Testis (tissue), 3 donors: Measurements from ENCODE around the gene TK2. TPM values are rescaled to one million over a fixed set of nuclear protein-coding genes. Genes with fewer than 3 reads are reported as not detected.

ENCODE experiments used
- DNase-seq: peaks from one replicate; pipeline ENCODE4 v3.0.0-alpha.2; 2019
- H3K27ac ChIP-seq, 2 donors: fragments of 200-600 bp; sonication (generic); one replicate each; pipeline ENCODE4 v1.5.1; 2019
- H3K27me3 ChIP-seq: fragments of 200-600 bp; sonication (generic); one replicate; pipeline ENCODE4 v1.5.1; 2019
- H3K36me3 ChIP-seq: fragments of 200-600 bp; sonication (generic); one replicate; pipeline ENCODE4 v1.5.1; 2017; ENCODE audit warnings: low read depth; ENCODE audit errors: missing control alignments
- H3K4me1 ChIP-seq: fragments of 200-600 bp; sonication (generic); one replicate; pipeline ENCODE4 v1.5.1; 2019
- H3K4me3 ChIP-seq, 2 donors: fragments of 200-600 bp; sonication (generic); one replicate each; pipeline ENCODE4 v1.5.1; 2017 to 2019
- H3K9me3 ChIP-seq: fragments of 200-600 bp; sonication (generic); one replicate; pipeline ENCODE4 v1.5.1; 2017
- POLR2A ChIP-seq: fragments of 450-650 bp; IDR thresholded peaks from one replicate; pipeline ENCODE4 v1.6.1; 2017; ENCODE audit warnings: antibody characterized with exemption, mild to moderate bottlenecking, moderate library complexity
- WGBS, 2 donors: methylation state at CpG; one replicate each; pipeline ENCODE4 v1.1.5; 2018; 5-methylcytosine and 5-hydroxymethylcytosine counted together
- intact Hi-C: fragments of 100-400 bp; cut with DNase I; formaldehyde crosslinking; loops from one replicate; pipeline ENCODE4 v1.15.1; 2023; ENCODE audit warnings: low total_unique reads
- polyA plus RNA-seq: library from polyadenylated mRNA; stranded (reverse); fragments of 350-450 nt; fragmentation: Illumina TruSeq; extraction: RNeasy Lipid Tissue Mini Kit (QIAGEN cat#74804); gene quantifications from one replicate; pipeline ENCODE4 v1.2.3, GENCODE V29; 2014; ENCODE audit warnings: low read depth, low replicate concordance; ENCODE audit not compliant: insufficient read depth
- total RNA-seq, 2 donors: library from RNA; depleted of rRNA; stranded (reverse); fragments of >200 nt; gene quantifications; one replicate each; pipeline ENCODE4 v1.2.3, GENCODE V29; 2016
- TF ChIP-seq, protein P1 (sequence below), 3 experiments: fragments of 450-650 bp in 2 of 3; fragments of 200-600 bp in 1 of 3; sonication (generic) in 1 of 3; IDR thresholded peaks; one replicate each; pipeline ENCODE4 v1.5.1; 2016 to 2019; ENCODE audit warnings: antibody characterized with exemption in 3 of 3, mild to moderate bottlenecking in 2 of 3, moderate library complexity in 1 of 3

Gene TK2
- total and polyA plus RNA-seq, 3 donors from 2014 or later = 51.7 to 73.4 (median 66.8) TPM

GRCh38 chr16:66510298-66510697 lies 39.6 kb downstream of the TK2 start:
- no peaks in the 10 kb centered on the region for H3K9me3 ChIP-seq
- no peak overlapping the region for H3K4me3 ChIP-seq
- H3K36me3 ChIP-seq = no peaks in the 10 kb centered on the region
- H3K27ac ChIP-seq = no peak overlapping the region
- peaks cover 13% of the 10 kb centered on the region for H3K4me1 ChIP-seq
- DNase-seq = no peak
- no peaks in the 10 kb centered on the region for H3K27me3 ChIP-seq
- WGBS, 2 donors = 70 to 74% methylated on average over 5 of the region's 5 CpGs
- TF ChIP-seq, protein P1, sequence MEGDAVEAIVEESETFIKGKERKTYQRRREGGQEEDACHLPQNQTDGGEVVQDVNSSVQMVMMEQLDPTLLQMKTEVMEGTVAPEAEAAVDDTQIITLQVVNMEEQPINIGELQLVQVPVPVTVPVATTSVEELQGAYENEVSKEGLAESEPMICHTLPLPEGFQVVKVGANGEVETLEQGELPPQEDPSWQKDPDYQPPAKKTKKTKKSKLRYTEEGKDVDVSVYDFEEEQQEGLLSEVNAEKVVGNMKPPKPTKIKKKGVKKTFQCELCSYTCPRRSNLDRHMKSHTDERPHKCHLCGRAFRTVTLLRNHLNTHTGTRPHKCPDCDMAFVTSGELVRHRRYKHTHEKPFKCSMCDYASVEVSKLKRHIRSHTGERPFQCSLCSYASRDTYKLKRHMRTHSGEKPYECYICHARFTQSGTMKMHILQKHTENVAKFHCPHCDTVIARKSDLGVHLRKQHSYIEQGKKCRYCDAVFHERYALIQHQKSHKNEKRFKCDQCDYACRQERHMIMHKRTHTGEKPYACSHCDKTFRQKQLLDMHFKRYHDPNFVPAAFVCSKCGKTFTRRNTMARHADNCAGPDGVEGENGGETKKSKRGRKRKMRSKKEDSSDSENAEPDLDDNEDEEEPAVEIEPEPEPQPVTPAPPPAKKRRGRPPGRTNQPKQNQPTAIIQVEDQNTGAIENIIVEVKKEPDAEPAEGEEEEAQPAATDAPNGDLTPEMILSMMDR (IDR thresholded peaks at IDR 0.05) = no peak
- no peak for TF ChIP-seq POLR2A
- intact Hi-C loops = no loop called here

DNA sequence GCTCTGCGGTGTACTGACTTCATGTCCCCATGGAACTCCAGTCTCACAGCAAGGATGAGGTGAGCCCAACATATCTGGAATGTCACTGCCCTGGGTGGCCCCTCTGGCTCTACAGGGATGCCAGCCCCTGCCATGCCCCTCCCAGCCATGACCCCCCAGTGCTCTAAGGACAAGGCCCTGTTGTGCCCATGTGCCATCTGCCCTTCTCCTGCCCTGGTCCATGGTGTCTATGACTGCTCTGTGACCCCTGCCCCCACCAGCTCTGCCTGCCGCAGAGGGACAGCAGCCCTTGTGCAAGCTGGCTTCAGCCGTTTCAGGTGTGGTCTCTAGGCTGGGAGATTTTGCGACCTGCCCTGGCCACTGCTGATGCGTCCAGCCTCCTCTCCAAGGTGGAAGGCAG lies 40.3 kb downstream of the TK2 start:
- DNase-seq = no peak
- TF ChIP-seq, protein P1 (IDR thresholded peaks at IDR 0.05) = no peak
- TF ChIP-seq POLR2A = no peak

DNA sequence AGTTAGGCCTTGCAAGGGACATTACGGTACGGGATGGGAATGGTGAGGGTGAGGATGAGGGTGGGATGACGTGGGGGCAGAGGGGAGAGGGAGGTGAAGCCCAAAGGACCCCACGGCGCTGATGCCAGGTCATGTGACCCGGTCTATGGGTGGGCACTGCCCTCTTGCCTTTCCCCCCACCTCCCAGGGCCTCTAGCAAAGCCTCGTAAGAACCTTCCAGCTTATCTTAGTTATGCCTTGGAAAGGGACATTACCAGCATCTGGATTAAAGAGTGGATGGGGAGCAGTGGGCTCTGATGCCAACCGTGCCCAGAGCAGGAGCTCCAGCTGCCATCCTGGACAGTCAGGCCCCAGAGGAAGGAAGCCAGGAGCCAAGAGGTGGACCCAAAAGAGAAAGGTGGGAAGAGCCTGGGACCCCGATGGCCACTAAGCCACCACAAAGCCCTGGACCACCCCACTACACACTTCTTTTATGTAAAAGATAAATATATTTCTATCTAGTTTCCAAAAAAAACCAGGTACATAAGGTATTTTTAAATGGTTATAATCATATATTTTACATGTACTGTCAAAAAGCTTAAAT lies 40.9 kb downstream of the TK2 start:
- 85 to 92% methylated on average over 7 to 9 of the region's 9 CpGs for WGBS, 2 donors
- Histone ChIP-seq H3K4me1 (peaks cover 13% of the 10 kb centered on the region), H3K9me3 (no peaks in the 10 kb centered on the region), H3K4me3 (no peak overlapping the region), H3K36me3 (no peaks in the 10 kb centered on the region), H3K27me3 (no peaks in the 10 kb centered on the region), H3K27ac (no peak overlapping the region)
- DNase-seq = no peak
- intact Hi-C loops = no loop called here
- TF ChIP-seq POLR2A = no peak
- TF ChIP-seq, protein P1 (IDR thresholded peaks at IDR 0.05) = no peak

More for the DNA sequence above, 40.3 kb downstream of the TK2 start:
- H3K4me3 ChIP-seq = no peak overlapping the region
- H3K9me3 ChIP-seq = no peaks in the 10 kb centered on the region
- no peaks in the 10 kb centered on the region for H3K36me3 ChIP-seq
- WGBS, 2 donors = 86 to 88% methylated on average over 4 to 5 of the region's 5 CpGs
- intact Hi-C loops = no loop called here
- no peak overlapping the region for H3K27ac ChIP-seq
- H3K27me3 ChIP-seq = no peaks in the 10 kb centered on the region
- peaks cover 13% of the 10 kb centered on the region for H3K4me1 ChIP-seq

- 74 to 88% methylated on average over 7 of the region's 7 CpGs for WGBS, 2 donors
- intact Hi-C loops = no loop called here
- Histone ChIP-seq H3K36me3 (no peaks in the 10 kb centered on the region), H3K9me3 (no peaks in the 10 kb centered on the region), H3K27ac (no peak overlapping the region), H3K27me3 (no peaks in the 10 kb centered on the region), H3K4me3 (no peak overlapping the region), H3K4me1 (peaks cover 17% of the 10 kb centered on the region)
- TF ChIP-seq, protein P1 (IDR thresholded peaks at IDR 0.05) = no peak
- TF ChIP-seq POLR2A = no peak
- DNase-seq = no peak
Observed at GRCh38 chr16:66508248-66508913, 41.5 kb downstream of the TK2 start.
